GM06990 (cell line): ENCODE measurements around the gene NAP1L5.

ENCODE experiments used
- DNase-seq: peaks from one replicate; pipeline ENCODE4 v3.0.0-alpha.2; 2011; ENCODE audit not compliant: insufficient read length; ENCODE audit errors: extremely low read depth
- H3K27me3 ChIP-seq: replicated peaks from 2 replicates; pipeline ENCODE4 v1.6.0; 2011; ENCODE audit warnings: low read length; ENCODE audit not compliant: control insufficient read depth, insufficient read depth
- H3K36me3 ChIP-seq: 2 replicates; pipeline ENCODE4 v1.5.1; 2011; ENCODE audit warnings: low read length; ENCODE audit not compliant: control insufficient read depth, insufficient read depth
- H3K4me3 ChIP-seq: replicated peaks from 2 replicates; pipeline ENCODE4 v1.5.1; 2011; ENCODE audit warnings: low read depth, mild to moderate bottlenecking, control low read depth, low read length
- TF ChIP-seq, protein P1 (sequence below): IDR thresholded peaks from 2 replicates; pipeline ENCODE4 v1.5.1; 2011; ENCODE audit warnings: low read length, control low read depth, mild to moderate bottlenecking, inconsistent platforms; ENCODE audit not compliant: insufficient read depth, poor library complexity, severe bottlenecking

NAP1L5 gene

DNA sequence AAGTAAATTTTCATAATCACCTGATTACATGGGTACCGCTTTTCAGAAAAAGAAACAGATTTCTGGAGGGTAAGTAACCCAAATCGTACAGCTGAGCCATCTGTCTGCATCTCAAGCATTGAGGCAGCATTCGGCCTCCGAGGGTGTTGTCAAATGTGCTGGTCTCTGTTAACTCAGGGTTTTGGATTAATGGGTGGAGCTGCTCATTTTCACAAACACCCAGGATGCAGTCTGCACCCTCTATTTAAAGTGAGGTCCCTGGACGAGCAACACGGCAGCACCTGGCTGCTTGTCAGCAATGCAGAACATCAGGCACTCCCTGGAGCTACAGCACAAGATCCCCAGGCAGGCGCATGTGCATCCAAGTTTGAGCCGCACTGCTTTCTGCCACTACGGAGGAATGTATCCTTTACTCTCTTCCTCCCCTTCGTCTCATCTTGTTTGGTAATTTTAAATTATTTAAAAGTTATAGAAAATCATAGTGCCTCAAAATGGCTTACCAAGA lies 24.7 kb upstream of the NAP1L5 start:
- TF ChIP-seq, protein P1, sequence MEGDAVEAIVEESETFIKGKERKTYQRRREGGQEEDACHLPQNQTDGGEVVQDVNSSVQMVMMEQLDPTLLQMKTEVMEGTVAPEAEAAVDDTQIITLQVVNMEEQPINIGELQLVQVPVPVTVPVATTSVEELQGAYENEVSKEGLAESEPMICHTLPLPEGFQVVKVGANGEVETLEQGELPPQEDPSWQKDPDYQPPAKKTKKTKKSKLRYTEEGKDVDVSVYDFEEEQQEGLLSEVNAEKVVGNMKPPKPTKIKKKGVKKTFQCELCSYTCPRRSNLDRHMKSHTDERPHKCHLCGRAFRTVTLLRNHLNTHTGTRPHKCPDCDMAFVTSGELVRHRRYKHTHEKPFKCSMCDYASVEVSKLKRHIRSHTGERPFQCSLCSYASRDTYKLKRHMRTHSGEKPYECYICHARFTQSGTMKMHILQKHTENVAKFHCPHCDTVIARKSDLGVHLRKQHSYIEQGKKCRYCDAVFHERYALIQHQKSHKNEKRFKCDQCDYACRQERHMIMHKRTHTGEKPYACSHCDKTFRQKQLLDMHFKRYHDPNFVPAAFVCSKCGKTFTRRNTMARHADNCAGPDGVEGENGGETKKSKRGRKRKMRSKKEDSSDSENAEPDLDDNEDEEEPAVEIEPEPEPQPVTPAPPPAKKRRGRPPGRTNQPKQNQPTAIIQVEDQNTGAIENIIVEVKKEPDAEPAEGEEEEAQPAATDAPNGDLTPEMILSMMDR = no peak
- no peak for DNase-seq
- Histone ChIP-seq H3K36me3 (no peaks in the 10 kb centered on the region), H3K4me3 (no peak overlapping the region), H3K27me3 (no peaks in the 10 kb centered on the region)

DNA sequence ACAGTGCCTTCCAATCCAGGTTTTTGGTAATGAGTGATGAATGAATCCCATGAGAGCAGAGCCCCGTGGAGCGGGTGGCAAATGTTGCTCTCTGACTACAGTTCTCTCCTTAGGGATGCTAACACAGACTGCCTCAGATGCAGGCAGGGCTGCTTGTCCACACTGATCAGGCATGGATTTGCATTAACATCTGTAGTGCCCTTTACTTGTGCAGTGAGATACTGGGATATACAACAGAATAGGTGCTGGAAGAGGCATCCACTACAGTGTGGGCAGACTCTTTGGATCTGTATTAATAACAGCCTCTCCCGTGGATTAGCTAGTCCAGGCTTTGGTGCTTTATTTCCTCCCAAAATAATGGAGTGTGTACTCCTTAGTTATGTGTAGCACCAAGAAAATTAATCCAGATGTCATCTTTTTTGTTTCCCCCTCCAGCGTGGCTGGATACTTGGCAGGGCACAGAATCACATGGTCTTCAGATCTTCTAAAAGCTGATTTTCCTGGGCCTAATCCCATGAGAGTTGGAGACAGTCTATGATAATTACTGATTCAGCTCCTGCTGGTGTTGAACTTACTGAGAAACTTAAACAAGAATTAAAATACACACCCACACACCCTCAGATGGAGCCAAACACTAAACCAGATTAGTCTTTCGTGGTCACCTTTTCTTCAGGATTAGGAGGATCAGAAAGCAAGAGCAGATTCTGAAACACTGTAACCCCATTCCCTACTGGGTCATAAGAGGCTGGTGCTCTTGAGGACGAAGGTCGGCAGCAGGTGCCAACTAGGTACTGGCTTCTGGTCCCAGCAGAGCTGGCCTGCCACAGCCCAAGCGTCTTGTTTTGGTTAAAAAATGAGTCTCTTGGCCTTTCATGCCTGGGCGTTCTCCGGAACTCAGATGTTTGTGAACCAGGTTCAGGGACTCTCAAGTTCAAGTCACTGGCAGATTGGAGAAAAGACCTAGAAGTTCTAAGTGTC lies 23.1 kb upstream of the NAP1L5 start:
- H3K36me3 ChIP-seq = no peaks in the 10 kb centered on the region
- no peak for DNase-seq

DNA sequence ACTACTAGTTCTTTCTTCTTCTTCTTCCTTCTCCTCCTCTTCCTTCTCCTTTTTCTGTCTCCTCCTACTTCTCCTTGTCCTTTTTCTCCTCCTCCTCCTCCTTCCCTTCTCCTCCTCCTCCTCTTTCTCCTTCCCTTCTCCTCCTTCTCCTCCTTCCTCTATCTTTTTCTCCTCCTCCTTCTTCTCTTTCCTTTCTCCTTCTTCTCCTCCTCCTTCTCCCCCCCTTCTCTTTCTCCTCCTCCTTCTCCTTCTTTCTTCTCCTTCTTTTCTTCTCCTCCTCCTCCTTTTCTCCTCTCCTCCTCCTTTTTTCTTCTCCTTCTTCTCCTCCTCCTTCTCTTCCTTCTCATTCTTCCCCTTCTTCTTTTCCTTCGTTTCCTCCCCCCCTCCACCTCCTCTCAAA lies 21.8 kb upstream of the NAP1L5 start:
- H3K27me3 ChIP-seq = no peaks in the 10 kb centered on the region
- TF ChIP-seq, protein P1 = no peak
- no peak for DNase-seq
- no peaks in the 10 kb centered on the region for H3K36me3 ChIP-seq
- no peak overlapping the region for H3K4me3 ChIP-seq

More for the DNA sequence above, 23.1 kb upstream of the NAP1L5 start:
- Histone ChIP-seq H3K4me3 (no peak overlapping the region), H3K27me3 (no peaks in the 10 kb centered on the region)
- TF ChIP-seq, protein P1 = no peak

DNA sequence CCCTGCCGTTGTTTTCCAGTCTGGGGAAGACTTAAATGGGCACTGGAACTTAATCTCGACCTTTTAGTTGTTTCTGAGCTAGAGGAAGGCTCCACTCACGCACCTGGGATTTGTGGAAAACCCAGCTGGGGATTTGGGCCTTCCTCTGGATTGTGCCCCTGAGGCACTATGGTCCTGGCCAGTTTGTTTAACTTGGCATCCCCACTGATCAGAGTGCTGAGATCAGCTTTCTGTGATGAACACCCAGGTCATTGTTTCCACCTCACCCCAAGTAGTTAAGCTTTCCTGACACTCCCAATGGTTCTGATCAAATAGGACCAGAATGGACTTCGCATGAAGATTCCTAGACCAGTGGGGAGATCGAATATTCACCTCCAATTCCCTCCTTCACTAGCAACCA lies 20.5 kb upstream of the NAP1L5 start:
- Histone ChIP-seq H3K36me3 (no peaks in the 10 kb centered on the region), H3K27me3 (no peaks in the 10 kb centered on the region), H3K4me3 (no peak overlapping the region)
- no peak for DNase-seq
- TF ChIP-seq, protein P1 = no peak

DNA sequence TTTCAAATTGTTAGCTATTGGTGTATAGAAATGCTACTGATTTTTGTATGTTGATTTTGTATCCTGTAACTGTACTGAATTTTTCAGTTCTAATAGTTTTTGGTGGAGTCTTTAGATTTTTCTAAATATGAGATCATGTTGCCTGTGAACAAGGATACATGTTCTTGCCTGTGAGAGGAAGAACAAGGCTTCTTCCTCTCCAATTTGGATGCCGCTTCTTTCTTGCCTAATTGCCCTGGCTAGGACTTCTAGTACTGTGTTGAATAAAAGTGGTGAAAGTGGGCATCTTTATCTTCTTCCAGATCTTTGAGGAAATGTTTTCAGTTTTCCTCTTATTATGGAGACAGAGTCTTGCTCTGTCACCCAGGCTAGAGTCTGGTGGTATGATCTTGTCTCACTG lies 16.2 kb upstream of the NAP1L5 start:
- Histone ChIP-seq H3K4me3 (no peak overlapping the region), H3K27me3 (no peaks in the 10 kb centered on the region), H3K36me3 (no peaks in the 10 kb centered on the region)
- no peak for DNase-seq
- TF ChIP-seq, protein P1 = no peak
